Measurements from ENCODE around the gene HSD17B12. TPM values are rescaled to one million over a fixed set of nuclear protein-coding genes. Genes with fewer than 3 reads are reported as not detected.

HSD17B12 gene
- total RNA-seq, 1 donor from 2014 or later = 102 TPM

- Histone ChIP-seq H3K9me3 (ENCODE audit: low read depth) (no peaks in the 10 kb centered on the region), H3K79me2 (ENCODE audit: low read depth) (no peaks in the 10 kb centered on the region), H3K27ac (no peak overlapping the region), H3K4me3 (no peak overlapping the region), H3F3A (ENCODE audit: low read depth) (peaks cover 12% of the 10 kb centered on the region), H3K4me1 (no peaks in the 10 kb centered on the region), H3K4me2 (no peak overlapping the region), H3K9ac (no peak overlapping the region), H2AFZ (replicated peaks) (no peak overlapping the region), H3K27me3 (no peaks in the 10 kb centered on the region), H4K20me1 (ENCODE audit: low read depth) (no peaks in the 10 kb centered on the region), H3K36me3 (peaks cover 8% of the 10 kb centered on the region)
- Mint-ChIP-seq H3K27me3 (ENCODE audit: insufficient read depth, low read depth) (no peaks in the 10 kb centered on the region), H3K9me3 (no peaks in the 10 kb centered on the region), H3K36me3 (peaks cover 19% of the 10 kb centered on the region), H3K4me1 (no peaks in the 10 kb centered on the region), H3K4me3 (no peak overlapping the region), H3K27ac (no peak overlapping the region)
- TF ChIP-seq EZH2 (IDR thresholded peaks at IDR 0.05) = no peak
- no peak for TF ChIP-seq CTCF (IDR thresholded peaks at IDR 0.05)
- TF ChIP-seq EZH2phosphoT487 (IDR thresholded peaks at IDR 0.05) = no peak
- no peak for DNase-seq (ENCODE audit: low spot score)
These were observed 212.3 kb downstream of the HSD17B12 start for GRCh38 chr11:43892851-43893250.

- no peak overlapping the region for H3K9ac ChIP-seq
- H3K27ac Mint-ChIP-seq = no peak overlapping the region
- peaks cover 8% of the 10 kb centered on the region for H3K36me3 ChIP-seq
- no peak overlapping the region for H2AFZ ChIP-seq (replicated peaks)
- no peaks in the 10 kb centered on the region for H3K4me1 ChIP-seq
- no peaks in the 10 kb centered on the region for H4K20me1 ChIP-seq (ENCODE audit: low read depth)
- no peaks in the 10 kb centered on the region for H3K79me2 ChIP-seq (ENCODE audit: low read depth)
- no peak overlapping the region for H3K27ac ChIP-seq
- no peak for TF ChIP-seq CTCF (IDR thresholded peaks at IDR 0.05)
- no peak for TF ChIP-seq EZH2 (IDR thresholded peaks at IDR 0.05)
- no peak for TF ChIP-seq EZH2phosphoT487 (IDR thresholded peaks at IDR 0.05)
- H3K9me3 ChIP-seq (ENCODE audit: low read depth) = no peaks in the 10 kb centered on the region
- DNase-seq (ENCODE audit: low spot score) = no peak
- H3K36me3 Mint-ChIP-seq = peaks cover 28% of the 10 kb centered on the region
- H3K4me3 Mint-ChIP-seq = no peak overlapping the region
- peaks cover 6% of the 10 kb centered on the region for H3F3A ChIP-seq (ENCODE audit: low read depth)
- no peak overlapping the region for H3K4me3 ChIP-seq
- H3K4me2 ChIP-seq = no peak overlapping the region
- H3K4me1 Mint-ChIP-seq = no peaks in the 10 kb centered on the region
- H3K9me3 Mint-ChIP-seq = no peaks in the 10 kb centered on the region
- H3K27me3 Mint-ChIP-seq (ENCODE audit: insufficient read depth, low read depth) = no peaks in the 10 kb centered on the region
- no peaks in the 10 kb centered on the region for H3K27me3 ChIP-seq
These were observed 214.0 kb downstream of the HSD17B12 start for GRCh38 chr11:43894546-43894945.

- H3K79me2 ChIP-seq (ENCODE audit: low read depth) = no peaks in the 10 kb centered on the region
- TF ChIP-seq EZH2 (IDR thresholded peaks at IDR 0.05) = no peak
- no peak for TF ChIP-seq CTCF (IDR thresholded peaks at IDR 0.05)
- TF ChIP-seq EZH2phosphoT487 (IDR thresholded peaks at IDR 0.05) = no peak
- no peak overlapping the region for H3K4me3 Mint-ChIP-seq
- H3K27me3 ChIP-seq = no peaks in the 10 kb centered on the region
- no peaks in the 10 kb centered on the region for H3K27me3 Mint-ChIP-seq (ENCODE audit: insufficient read depth, low read depth)
- no peak overlapping the region for H3K27ac ChIP-seq
- H3F3A ChIP-seq (ENCODE audit: low read depth) = no peaks in the 10 kb centered on the region
- H4K20me1 ChIP-seq (ENCODE audit: low read depth) = no peaks in the 10 kb centered on the region
- peaks cover 26% of the 10 kb centered on the region for H3K36me3 Mint-ChIP-seq
- no peaks in the 10 kb centered on the region for H3K4me1 Mint-ChIP-seq
- peaks cover 8% of the 10 kb centered on the region for H3K36me3 ChIP-seq
- no peaks in the 10 kb centered on the region for H3K9me3 Mint-ChIP-seq
- no peak for DNase-seq (ENCODE audit: low spot score)
- H3K4me3 ChIP-seq = no peak overlapping the region
- H3K9me3 ChIP-seq (ENCODE audit: low read depth) = no peaks in the 10 kb centered on the region
- H3K4me1 ChIP-seq = no peaks in the 10 kb centered on the region
- no peak overlapping the region for H3K4me2 ChIP-seq
- H3K27ac Mint-ChIP-seq = no peak overlapping the region
- H3K9ac ChIP-seq = no peak overlapping the region
- no peak overlapping the region for H2AFZ ChIP-seq (replicated peaks)
These were observed 215.1 kb downstream of the HSD17B12 start for GRCh38 chr11:43895601-43896000.

Data from neural progenitor cell (in vitro differentiated cells).